ENCODE data around the gene KRTAP10-9. TPM values are rescaled to one million over a fixed set of nuclear protein-coding genes. Genes with fewer than 3 reads are reported as not detected.

Gene KRTAP10-9
- total and polyA plus RNA-seq, 5 donors from 2014 or later: not detected

GRCh38 chr21:44648557-44649311 lies 21.8 kb downstream of the KRTAP10-9 start:
- Mint-ChIP-seq H3K27ac (peak overlapping the region in 1 of 3 donors; percentile 26), H3K36me3 (no peaks in the 10 kb centered on the region), H3K9me3 (peaks cover 0 to 17% (median 6%) of the 10 kb centered on the region in 7 donors), H3K4me3 (no peak overlapping the region), H3K27me3 (peaks cover 4% of the 10 kb centered on the region), H3K4me1 (peaks cover 0 to 3% (median 0%) of the 10 kb centered on the region in 4 donors)
- Histone ChIP-seq H3K4me3 (ENCODE audit: low read depth, low read length) (no peak overlapping the region), H3K4me1 (ENCODE audit: control insufficient read depth, insufficient read depth, low read length, poor library complexity, severe bottlenecking) (no peaks in the 10 kb centered on the region), H3K27me3 (ENCODE audit: control insufficient read depth, insufficient read depth, low read length) (no peaks in the 10 kb centered on the region), H3K27ac (ENCODE audit: insufficient read depth, low read length, poor library complexity, severe bottlenecking) (no peak overlapping the region), H3K36me3 (ENCODE audit: control insufficient read depth, insufficient read depth, low read length) (no peaks in the 10 kb centered on the region), H3K9me3 (ENCODE audit: control insufficient read depth in 2 of 2, low read length in 2 of 2) (peaks cover 16 to 18% of the 10 kb centered on the region in 2 experiments)
- ATAC-seq (ENCODE audit: low read depth in 2 of 2) (no peak), DNase-seq (no peak)

GRCh38 chr21:44649521-44650100 lies 22.7 kb downstream of the KRTAP10-9 start:
- H3K4me3 ChIP-seq (ENCODE audit: low read depth, low read length): no peak overlapping the region
- peaks cover 8 to 9% of the 10 kb centered on the region in 2 experiments for H3K9me3 ChIP-seq (ENCODE audit: control insufficient read depth in 2 of 2, low read length in 2 of 2)
- Mint-ChIP-seq H3K9me3 (peaks cover 0 to 12% (median 5%) of the 10 kb centered on the region in 7 donors), H3K27ac (no peak overlapping the region), H3K4me1 (peaks cover 0 to 11% (median 0%) of the 10 kb centered on the region in 4 donors), H3K36me3 (no peaks in the 10 kb centered on the region), H3K27me3 (peaks cover 4% of the 10 kb centered on the region), H3K4me3 (no peak overlapping the region)
- H3K36me3 ChIP-seq (ENCODE audit: control insufficient read depth, insufficient read depth, low read length): no peaks in the 10 kb centered on the region
- H3K4me1 ChIP-seq (ENCODE audit: control insufficient read depth, insufficient read depth, low read length, poor library complexity, severe bottlenecking): no peaks in the 10 kb centered on the region
- H3K27me3 ChIP-seq (ENCODE audit: control insufficient read depth, insufficient read depth, low read length): no peaks in the 10 kb centered on the region
- ATAC-seq (ENCODE audit: low read depth in 2 of 2): no peak
- DNase-seq: no peak
- H3K27ac ChIP-seq (ENCODE audit: insufficient read depth, low read length, poor library complexity, severe bottlenecking): no peak overlapping the region

GRCh38 chr21:44650265-44650972 lies 23.5 kb downstream of the KRTAP10-9 start:
- H3K4me3 Mint-ChIP-seq: no peak overlapping the region
- no peak for ATAC-seq (ENCODE audit: low read depth in 2 of 2)
- Histone ChIP-seq H3K36me3 (ENCODE audit: control insufficient read depth, insufficient read depth, low read length) (no peaks in the 10 kb centered on the region), H3K9me3 (ENCODE audit: control insufficient read depth in 2 of 2, low read length in 2 of 2) (peaks cover 1 to 2% of the 10 kb centered on the region in 2 experiments), H3K4me1 (ENCODE audit: control insufficient read depth, insufficient read depth, low read length, poor library complexity, severe bottlenecking) (no peaks in the 10 kb centered on the region), H3K4me3 (ENCODE audit: low read depth, low read length) (no peak overlapping the region), H3K27ac (ENCODE audit: insufficient read depth, low read length, poor library complexity, severe bottlenecking) (no peak overlapping the region), H3K27me3 (ENCODE audit: control insufficient read depth, insufficient read depth, low read length) (no peaks in the 10 kb centered on the region)
- H3K27ac Mint-ChIP-seq: peak overlapping the region in 1 of 3 donors; percentile 20
- DNase-seq: no peak
- H3K9me3 Mint-ChIP-seq: peaks cover 0 to 5% (median 0%) of the 10 kb centered on the region in 7 donors
- no peaks in the 10 kb centered on the region for H3K36me3 Mint-ChIP-seq
- peaks cover 0 to 17% (median 0%) of the 10 kb centered on the region in 4 donors for H3K4me1 Mint-ChIP-seq
- peaks cover 4% of the 10 kb centered on the region for H3K27me3 Mint-ChIP-seq

- no peak overlapping the region for H3K4me3 Mint-ChIP-seq
- H3K9me3 Mint-ChIP-seq: peaks cover 0 to 6% (median 0%) of the 10 kb centered on the region in 7 donors
- H3K4me1 Mint-ChIP-seq: peaks cover 0 to 17% (median 0%) of the 10 kb centered on the region in 4 donors
- peaks cover 4% of the 10 kb centered on the region for H3K27me3 Mint-ChIP-seq
- Histone ChIP-seq H3K4me3 (ENCODE audit: low read depth, low read length) (no peak overlapping the region), H3K36me3 (ENCODE audit: control insufficient read depth, insufficient read depth, low read length) (no peaks in the 10 kb centered on the region), H3K27ac (ENCODE audit: insufficient read depth, low read length, poor library complexity, severe bottlenecking) (no peak overlapping the region), H3K27me3 (ENCODE audit: control insufficient read depth, insufficient read depth, low read length) (no peaks in the 10 kb centered on the region), H3K9me3 (ENCODE audit: control insufficient read depth in 2 of 2, low read length in 2 of 2) (peaks cover 2 to 6% of the 10 kb centered on the region in 2 experiments), H3K4me1 (ENCODE audit: control insufficient read depth, insufficient read depth, low read length, poor library complexity, severe bottlenecking) (no peaks in the 10 kb centered on the region)
- no peak overlapping the region for H3K27ac Mint-ChIP-seq
- no peak for DNase-seq
- ATAC-seq (ENCODE audit: low read depth in 2 of 2): no peak
- no peaks in the 10 kb centered on the region for H3K36me3 Mint-ChIP-seq
These were observed 24.2 kb downstream of the KRTAP10-9 start for GRCh38 chr21:44650973-44651675.

GRCh38 chr21:44653123-44653522 lies 26.2 kb downstream of the KRTAP10-9 start:
- Histone ChIP-seq H3K27me3 (ENCODE audit: control insufficient read depth, insufficient read depth, low read length) (no peaks in the 10 kb centered on the region), H3K4me1 (ENCODE audit: control insufficient read depth, insufficient read depth, low read length, poor library complexity, severe bottlenecking) (peaks cover 13% of the 10 kb centered on the region), H3K36me3 (ENCODE audit: control insufficient read depth, insufficient read depth, low read length) (no peaks in the 10 kb centered on the region), H3K9me3 (ENCODE audit: control insufficient read depth in 2 of 2, low read length in 2 of 2) (peaks cover 5 to 19% of the 10 kb centered on the region in 2 experiments), H3K4me3 (ENCODE audit: low read depth, low read length) (no peak overlapping the region), H3K27ac (ENCODE audit: insufficient read depth, low read length, poor library complexity, severe bottlenecking) (no peak overlapping the region)
- DNase-seq (no peak), ATAC-seq (ENCODE audit: low read depth in 2 of 2) (no peak)
- H3K9me3 Mint-ChIP-seq: peaks cover 0 to 26% (median 5%) of the 10 kb centered on the region in 7 donors
- no peak overlapping the region for H3K4me3 Mint-ChIP-seq
- H3K27ac Mint-ChIP-seq: peak overlapping the region in 1 of 3 donors; percentile 72
- peaks cover 5 to 32% (median 13%) of the 10 kb centered on the region in 4 donors for H3K4me1 Mint-ChIP-seq
- H3K36me3 Mint-ChIP-seq: peaks cover 8% of the 10 kb centered on the region
- H3K27me3 Mint-ChIP-seq: peaks cover 4% of the 10 kb centered on the region

- no peak overlapping the region for H3K4me3 ChIP-seq (ENCODE audit: low read depth, low read length)
- ATAC-seq (ENCODE audit: low read depth in 2 of 2): peak in 1 of 2 donors; percentile 25
- peaks cover 0 to 26% (median 5%) of the 10 kb centered on the region in 7 donors for H3K9me3 Mint-ChIP-seq
These were observed 27.0 kb downstream of the KRTAP10-9 start for GRCh38 chr21:44653656-44654575.

More at GRCh38 chr21:44653656-44654575, 27.0 kb downstream of the KRTAP10-9 start:
- H3K27me3 Mint-ChIP-seq: peaks cover 8% of the 10 kb centered on the region
- peak overlapping the region in 2 of 4 donors; percentile 15 to 38 for H3K4me3 Mint-ChIP-seq
- no peaks in the 10 kb centered on the region for H3K27me3 ChIP-seq (ENCODE audit: control insufficient read depth, insufficient read depth, low read length)
- peak in 2 of 3 donors; percentile 18 to 19 for DNase-seq
- H3K4me1 ChIP-seq (ENCODE audit: control insufficient read depth, insufficient read depth, low read length, poor library complexity, severe bottlenecking): peaks cover 21% of the 10 kb centered on the region
- peaks cover 5 to 19% of the 10 kb centered on the region in 2 experiments for H3K9me3 ChIP-seq (ENCODE audit: control insufficient read depth in 2 of 2, low read length in 2 of 2)
- H3K36me3 Mint-ChIP-seq: peaks cover 8% of the 10 kb centered on the region
- peak overlapping the region; percentile 59 to 80 (median 72) for H3K27ac Mint-ChIP-seq
- no peak overlapping the region for H3K27ac ChIP-seq (ENCODE audit: insufficient read depth, low read length, poor library complexity, severe bottlenecking)
- H3K4me1 Mint-ChIP-seq: peaks cover 11 to 40% (median 19%) of the 10 kb centered on the region in 4 donors
- H3K36me3 ChIP-seq (ENCODE audit: control insufficient read depth, insufficient read depth, low read length): no peaks in the 10 kb centered on the region
